HUES48 (cell line): ENCODE measurements around the gene SCAF8.
"Not testable (repeated sequence)": the region's sequence is repeated elsewhere in the genome, so short reads cannot be mapped to it uniquely, and the experiment has no call there.

Experiments used
- H3K27ac ChIP-seq: one replicate; pipeline ENCODE4 v1.7.0; 2013; ENCODE audit warnings: low read depth, low read length, inconsistent platforms
- H3K27me3 ChIP-seq: 2 replicates; pipeline ENCODE4 v1.6.1; 2013; ENCODE audit warnings: mild to moderate bottlenecking, low read length; ENCODE audit not compliant: control insufficient read depth, insufficient read depth
- H3K36me3 ChIP-seq: 2 replicates; pipeline ENCODE4 v1.6.1; 2013; ENCODE audit warnings: low read length; ENCODE audit not compliant: control insufficient read depth, insufficient read depth
- H3K4me1 ChIP-seq: 2 replicates; pipeline ENCODE4 v1.6.1; 2013; ENCODE audit warnings: mild to moderate bottlenecking, low read length; ENCODE audit not compliant: control insufficient read depth, insufficient read depth
- H3K4me3 ChIP-seq: 2 replicates; pipeline ENCODE4 v1.5.1; 2013; ENCODE audit warnings: mild to moderate bottlenecking, low read depth, low read length
- H3K9ac ChIP-seq: 2 replicates; pipeline ENCODE4 v1.6.1; 2013; ENCODE audit warnings: mild to moderate bottlenecking, low read depth, low read length, moderate library complexity
- H3K9me3 ChIP-seq: 2 replicates; pipeline ENCODE4 v1.6.1; 2013; ENCODE audit warnings: low read length; ENCODE audit not compliant: control insufficient read depth, insufficient read depth

SCAF8 gene

DNA sequence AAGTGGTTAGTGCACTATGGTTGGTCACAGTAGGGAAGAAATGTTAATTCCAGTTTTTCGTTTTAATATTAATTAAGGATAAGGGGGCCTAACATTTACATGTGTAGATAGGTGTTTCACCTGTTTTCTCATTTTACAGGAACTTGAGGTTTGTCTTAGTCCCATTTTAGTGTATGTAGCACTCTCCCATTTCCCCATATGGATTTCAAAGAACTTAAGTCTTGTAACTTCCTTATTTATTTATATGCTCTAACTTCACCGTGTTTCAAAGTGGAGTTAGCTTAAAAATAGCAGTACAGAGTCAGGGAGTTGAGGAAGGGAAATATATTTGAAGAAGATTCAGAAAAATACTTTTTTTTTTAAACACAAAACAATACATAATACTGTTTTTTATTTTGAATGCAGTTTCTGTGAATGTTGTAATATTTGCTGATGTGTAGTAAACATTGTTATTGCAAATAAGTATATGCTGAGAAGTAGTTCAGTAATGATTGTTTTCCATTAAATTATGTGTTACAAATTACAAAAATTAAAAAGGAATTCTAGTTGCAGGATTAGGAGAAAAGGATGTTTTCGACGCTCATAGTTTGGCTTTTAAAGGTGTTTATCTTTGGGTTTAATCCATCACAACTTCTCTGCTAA lies 3.5 kb downstream of the SCAF8 start:
- Histone ChIP-seq H3K4me1 (peaks cover 24% of the 10 kb centered on the region), H3K9ac (no peak overlapping the region), H3K27me3 (no peaks in the 10 kb centered on the region), H3K27ac (peak overlapping the region; percentile 15), H3K36me3 (peaks cover 10% of the 10 kb centered on the region; the same call in 1 of the 2 replicates), H3K4me3 (no peak overlapping the region), H3K9me3 (no peaks in the 10 kb centered on the region)

DNA sequence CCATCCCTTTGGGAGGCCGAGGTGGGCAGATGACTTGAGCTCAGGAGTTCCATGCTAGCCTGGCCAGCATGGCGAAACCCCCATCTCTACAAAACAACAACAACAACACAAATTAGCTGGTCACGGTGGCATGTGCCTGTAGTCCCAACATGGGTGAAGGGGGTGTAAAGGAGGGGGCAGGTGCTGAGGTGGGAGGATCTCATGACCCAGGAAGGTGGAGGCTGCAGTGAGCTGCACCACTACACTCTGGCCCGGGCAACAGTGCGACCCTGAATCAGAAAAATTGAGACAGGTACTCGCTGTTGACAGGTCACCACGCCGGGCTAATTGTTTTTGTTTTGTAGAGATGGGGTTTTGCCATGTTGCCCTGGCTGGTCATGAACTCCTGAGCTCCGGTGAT lies 4.2 kb downstream of the SCAF8 start:
- peaks cover 25% of the 10 kb centered on the region for H3K4me1 ChIP-seq
- H3K36me3 ChIP-seq, result peaks cover 12% of the 10 kb centered on the region; the same call in 1 of the 2 replicates
- H3K9ac ChIP-seq, result no peak overlapping the region
- H3K9me3 ChIP-seq, result no peaks in the 10 kb centered on the region
- H3K27ac ChIP-seq, result no peak overlapping the region
- no peaks in the 10 kb centered on the region for H3K27me3 ChIP-seq
- no peak overlapping the region for H3K4me3 ChIP-seq

DNA sequence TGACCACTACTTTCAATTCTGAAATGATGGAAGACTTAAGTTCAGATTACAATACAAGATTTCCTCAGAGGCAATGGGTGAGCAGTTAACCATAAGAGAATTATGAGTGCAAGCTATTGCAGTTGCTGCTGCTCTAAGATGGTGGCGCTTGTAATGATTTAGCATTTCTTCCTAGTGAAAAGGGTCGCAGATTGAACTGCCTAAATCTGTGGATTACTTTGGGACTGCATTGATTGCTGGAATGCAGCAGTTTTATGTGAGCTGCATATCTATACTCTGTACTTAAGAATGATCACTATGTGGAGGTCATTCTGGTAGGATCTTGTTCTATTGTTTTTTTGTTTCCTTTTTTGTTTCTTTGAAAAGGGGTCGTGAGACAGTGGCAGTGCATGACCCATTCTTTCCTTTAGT lies 5.3 kb downstream of the SCAF8 start:
- peak overlapping the region; percentile 30; the same call in 1 of the 2 replicates for H3K4me3 ChIP-seq
- peak overlapping the region; percentile 69 for H3K27ac ChIP-seq
- peaks cover 32% of the 10 kb centered on the region for H3K4me1 ChIP-seq
- H3K9ac ChIP-seq, result no peak overlapping the region
- H3K9me3 ChIP-seq, result no peaks in the 10 kb centered on the region
- H3K27me3 ChIP-seq, result no peaks in the 10 kb centered on the region
- H3K36me3 ChIP-seq, result peaks cover 12% of the 10 kb centered on the region; the same call in 1 of the 2 replicates

DNA sequence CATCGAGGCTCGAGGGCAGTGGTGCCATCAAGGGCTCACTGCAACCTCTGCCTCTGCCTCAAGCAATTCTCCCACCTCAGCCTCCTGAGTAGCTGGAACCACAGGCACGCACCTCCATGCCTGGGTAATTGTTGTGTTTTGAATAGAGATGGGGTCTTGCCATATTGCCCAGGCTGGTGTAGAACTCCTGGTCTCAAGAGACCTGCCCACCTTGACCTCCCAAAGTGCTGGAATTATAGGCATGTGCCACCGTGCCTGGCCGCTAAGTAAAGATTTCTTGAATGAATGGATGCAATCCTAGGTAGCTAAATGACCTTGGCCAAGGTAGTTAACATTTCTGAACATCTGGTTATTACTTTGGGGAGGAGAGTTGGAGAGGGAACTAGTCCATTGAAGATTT lies 7.4 kb downstream of the SCAF8 start:
- no peak overlapping the region for H3K27ac ChIP-seq
- H3K9ac ChIP-seq, result no peak overlapping the region
- H3K9me3 ChIP-seq, result no peaks in the 10 kb centered on the region
- H3K36me3 ChIP-seq, result peaks cover 12% of the 10 kb centered on the region; the same call in 1 of the 2 replicates
- peaks cover 32% of the 10 kb centered on the region for H3K4me1 ChIP-seq
- no peaks in the 10 kb centered on the region for H3K27me3 ChIP-seq
- H3K4me3 ChIP-seq, result no peak overlapping the region

DNA sequence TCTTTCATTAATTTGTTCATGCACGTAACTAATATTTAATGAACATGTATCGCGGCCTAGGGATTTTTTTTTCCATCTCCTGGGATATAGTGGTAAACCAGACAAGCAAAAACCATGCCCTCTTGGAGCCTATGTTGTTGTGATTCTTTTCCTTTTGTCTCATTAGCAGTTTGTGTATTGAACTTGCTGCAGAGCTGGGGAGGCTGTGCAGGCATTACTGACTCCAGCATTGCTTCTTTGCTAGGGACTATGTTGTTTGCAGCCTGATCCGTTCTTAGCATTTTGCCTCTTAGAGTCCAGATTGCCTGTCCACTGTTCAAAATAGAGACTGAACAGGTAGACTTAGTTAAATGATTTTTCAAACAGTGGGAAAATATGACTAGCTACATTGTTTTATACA lies 9.7 kb downstream of the SCAF8 start:
- Histone ChIP-seq H3K4me1 (peaks cover 38% of the 10 kb centered on the region), H3K4me3 (no peak overlapping the region), H3K27me3 (no peaks in the 10 kb centered on the region), H3K36me3 (peaks cover 4% of the 10 kb centered on the region; the same call in 1 of the 2 replicates), H3K27ac (no peak overlapping the region), H3K9me3 (no peaks in the 10 kb centered on the region), H3K9ac (no peak overlapping the region)

DNA sequence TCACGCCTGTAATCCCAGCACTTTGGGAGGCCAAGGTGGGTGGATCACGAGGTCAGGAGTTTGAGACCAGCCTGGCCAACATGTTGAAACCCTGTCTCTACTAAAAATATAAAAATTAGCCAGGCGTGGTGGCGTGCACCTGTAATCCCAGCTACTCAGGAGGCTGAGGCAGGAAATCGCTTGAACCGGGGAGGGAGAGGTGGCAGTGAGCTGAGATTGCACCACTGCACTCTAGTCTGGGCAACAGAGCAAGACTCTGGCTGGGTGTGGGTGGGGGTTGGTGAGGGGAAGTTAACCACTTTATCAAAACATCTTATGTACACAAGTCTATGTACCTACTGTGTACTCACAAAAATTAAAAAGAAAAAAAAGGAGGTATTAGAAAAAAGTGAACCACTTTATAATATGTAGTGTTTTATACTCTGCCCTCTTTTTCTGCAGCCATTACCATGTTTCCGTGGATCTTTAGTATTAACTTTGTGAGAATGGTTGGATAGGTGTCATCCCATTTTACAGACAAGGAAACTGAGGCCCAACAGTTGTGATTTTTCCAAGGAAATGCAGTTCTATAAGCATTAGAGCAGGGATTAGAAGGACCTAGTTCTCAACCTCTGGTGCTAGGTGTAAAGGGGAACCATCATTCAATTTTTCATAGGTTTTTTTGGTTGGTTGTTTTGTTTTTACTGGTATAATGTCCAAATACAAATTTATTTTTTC lies 11.0 kb downstream of the SCAF8 start:
- H3K9ac ChIP-seq, H3K4me3 ChIP-seq, H3K27me3 ChIP-seq, H3K36me3 ChIP-seq, H3K27ac ChIP-seq, H3K9me3 ChIP-seq: not testable (repeated sequence)
- peaks cover 25% of the 10 kb centered on the region for H3K4me1 ChIP-seq

DNA sequence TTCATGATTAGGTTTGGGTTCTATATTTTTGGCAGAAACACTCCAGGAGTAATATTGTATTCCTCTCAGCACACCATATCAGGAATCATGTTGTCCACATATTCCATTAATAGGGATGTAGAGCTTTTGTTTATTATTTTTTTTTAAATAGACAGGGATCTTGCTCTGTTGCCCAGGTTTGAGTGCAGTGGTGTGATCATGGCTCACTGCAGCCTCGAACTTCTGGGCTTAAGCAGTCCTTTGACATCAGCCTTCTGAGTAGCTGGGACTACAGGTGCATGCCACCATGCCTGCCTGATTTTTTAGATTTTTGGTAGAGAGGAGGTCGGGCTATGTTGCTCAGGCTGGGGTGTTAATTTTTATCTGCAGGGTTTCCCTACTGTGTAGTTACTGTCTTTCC lies 12.0 kb downstream of the SCAF8 start:
- Histone ChIP-seq H3K9ac (no peak overlapping the region), H3K4me3 (no peak overlapping the region), H3K27ac (no peak overlapping the region), H3K27me3 (no peaks in the 10 kb centered on the region), H3K4me1 (peaks cover 22% of the 10 kb centered on the region), H3K36me3 (peaks cover 4% of the 10 kb centered on the region; the same call in 1 of the 2 replicates), H3K9me3 (no peaks in the 10 kb centered on the region)

DNA sequence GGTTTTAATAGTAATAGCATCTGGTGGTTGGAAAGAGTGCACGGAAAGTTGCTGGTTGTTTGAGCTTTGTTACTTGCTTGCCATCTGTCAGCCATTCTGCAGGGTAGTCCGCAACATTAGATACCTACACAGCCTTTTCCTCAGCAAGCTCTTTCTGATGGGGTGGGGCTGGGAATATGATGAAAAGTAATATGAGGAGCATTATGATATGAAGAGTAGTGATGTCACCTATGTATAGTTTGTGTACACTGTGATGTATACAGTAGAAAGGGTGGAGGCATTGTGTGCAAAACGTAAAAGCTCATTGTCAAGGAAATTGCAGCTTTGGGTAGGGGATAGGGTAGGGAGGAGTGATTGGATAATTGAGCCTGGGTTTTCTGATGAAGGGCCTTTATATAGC lies 16.1 kb downstream of the SCAF8 start:
- H3K36me3 ChIP-seq, result no peaks in the 10 kb centered on the region
- H3K9ac ChIP-seq, result no peak overlapping the region
- H3K9me3 ChIP-seq, result no peaks in the 10 kb centered on the region
- peaks cover 8% of the 10 kb centered on the region; the same call in 1 of the 2 replicates for H3K4me1 ChIP-seq
- no peak overlapping the region for H3K27ac ChIP-seq
- H3K4me3 ChIP-seq, result no peak overlapping the region
- H3K27me3 ChIP-seq, result no peaks in the 10 kb centered on the region

DNA sequence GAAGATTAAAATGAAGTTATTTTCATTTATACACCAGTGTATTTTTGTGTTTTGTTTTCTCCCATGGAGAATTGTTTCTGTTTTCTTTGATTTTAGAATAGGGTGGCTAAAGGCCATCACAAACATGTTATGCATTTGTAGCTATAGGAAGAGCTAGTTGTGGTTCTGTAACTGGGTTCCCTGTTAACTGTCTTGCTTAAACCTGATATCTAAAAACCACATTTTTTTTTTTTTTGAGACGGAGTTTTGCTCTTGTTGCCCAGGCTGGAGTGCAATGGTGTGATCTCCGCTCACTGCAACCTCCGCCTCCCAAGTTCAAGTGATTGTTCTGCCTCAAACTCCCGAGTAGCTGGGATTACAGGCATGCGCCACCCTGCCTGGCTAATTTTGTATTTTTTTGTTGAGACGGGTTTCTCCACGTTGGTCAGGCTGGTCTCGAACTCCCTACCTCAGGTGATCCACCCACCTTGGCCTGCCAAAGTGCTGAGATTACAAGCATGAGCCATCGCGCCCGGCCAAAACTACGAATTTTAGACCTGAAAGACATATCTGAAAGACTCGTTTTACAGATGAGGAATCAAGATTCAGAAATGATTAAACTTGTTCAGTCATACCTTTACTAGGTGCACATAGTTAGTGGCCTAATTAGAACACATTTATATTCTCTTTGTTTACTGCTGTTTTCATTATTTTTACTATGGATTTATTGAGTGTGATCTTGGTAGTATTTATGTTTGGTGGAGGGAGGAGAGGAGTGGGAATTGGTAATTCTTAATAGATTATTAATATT lies 18.0 kb downstream of the SCAF8 start:
- Histone ChIP-seq H3K9me3 (no peaks in the 10 kb centered on the region), H3K36me3 (no peaks in the 10 kb centered on the region), H3K4me1 (peaks cover 15% of the 10 kb centered on the region; the same call in 1 of the 2 replicates), H3K27me3 (no peaks in the 10 kb centered on the region), H3K9ac (no peak overlapping the region), H3K27ac (no peak overlapping the region), H3K4me3 (no peak overlapping the region)

DNA sequence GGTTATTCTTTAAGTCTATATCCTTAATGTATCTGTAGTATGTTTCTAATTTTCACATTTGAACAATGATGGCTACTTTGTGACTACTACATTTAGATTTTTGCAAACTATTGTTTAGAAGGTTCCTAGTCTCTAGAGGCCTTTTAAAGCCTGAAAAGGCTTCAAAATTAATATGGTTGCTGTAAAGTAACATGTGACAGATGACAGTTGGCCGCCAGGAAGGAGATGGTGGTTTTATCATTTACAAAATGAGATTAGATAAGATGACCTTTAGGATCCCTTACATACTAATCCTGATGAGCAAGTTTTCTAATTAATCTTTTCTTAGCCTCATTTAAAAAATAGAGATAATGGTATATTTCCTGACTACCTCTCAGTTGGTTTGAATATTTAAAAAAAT lies 18.8 kb downstream of the SCAF8 start:
- peaks cover 18% of the 10 kb centered on the region; the same call in 1 of the 2 replicates for H3K4me1 ChIP-seq
- no peaks in the 10 kb centered on the region for H3K36me3 ChIP-seq
- H3K27ac ChIP-seq, result no peak overlapping the region
- no peaks in the 10 kb centered on the region for H3K9me3 ChIP-seq
- H3K4me3 ChIP-seq, result no peak overlapping the region
- H3K9ac ChIP-seq, result no peak overlapping the region
- H3K27me3 ChIP-seq, result no peaks in the 10 kb centered on the region

DNA sequence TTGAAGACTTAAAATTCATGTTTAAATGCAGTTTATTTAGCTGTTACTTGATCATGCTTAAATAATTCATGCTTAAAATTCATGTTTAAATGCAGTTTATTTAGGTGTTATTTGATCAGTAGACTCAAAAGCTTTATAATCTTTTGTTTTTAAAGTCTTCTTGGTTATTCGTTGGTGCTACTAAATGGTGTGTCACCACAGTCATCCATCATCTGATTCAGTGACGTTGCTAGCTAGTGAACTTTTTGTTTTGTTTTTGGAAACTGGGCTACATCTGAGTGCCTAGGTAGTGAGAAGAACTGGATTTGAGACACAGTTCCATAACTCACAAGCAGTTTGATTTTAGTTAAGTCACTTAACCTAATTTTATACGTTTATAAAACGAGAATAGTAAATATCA lies 20.9 kb downstream of the SCAF8 start:
- Histone ChIP-seq H3K36me3 (no peaks in the 10 kb centered on the region), H3K4me1 (peaks cover 29% of the 10 kb centered on the region), H3K9me3 (no peaks in the 10 kb centered on the region), H3K4me3 (no peak overlapping the region), H3K27ac (no peak overlapping the region), H3K9ac (no peak overlapping the region), H3K27me3 (no peaks in the 10 kb centered on the region)
